GM19025 (cell line): ENCODE measurements around the gene ACOT2.
"Not testable (repeated sequence)": the region's sequence is repeated elsewhere in the genome, so short reads cannot be mapped to it uniquely, and the experiment has no call there.

ENCODE experiments used
- ATAC-seq: cut with Tn5 transposase; IDR thresholded peaks from one replicate; pipeline ENCODE4 v1.9.1; 2021; ENCODE audit warnings: mild to moderate bottlenecking, low read depth, moderate library complexity; ENCODE audit not compliant: unreplicated experiment

ACOT2 gene

DNA sequence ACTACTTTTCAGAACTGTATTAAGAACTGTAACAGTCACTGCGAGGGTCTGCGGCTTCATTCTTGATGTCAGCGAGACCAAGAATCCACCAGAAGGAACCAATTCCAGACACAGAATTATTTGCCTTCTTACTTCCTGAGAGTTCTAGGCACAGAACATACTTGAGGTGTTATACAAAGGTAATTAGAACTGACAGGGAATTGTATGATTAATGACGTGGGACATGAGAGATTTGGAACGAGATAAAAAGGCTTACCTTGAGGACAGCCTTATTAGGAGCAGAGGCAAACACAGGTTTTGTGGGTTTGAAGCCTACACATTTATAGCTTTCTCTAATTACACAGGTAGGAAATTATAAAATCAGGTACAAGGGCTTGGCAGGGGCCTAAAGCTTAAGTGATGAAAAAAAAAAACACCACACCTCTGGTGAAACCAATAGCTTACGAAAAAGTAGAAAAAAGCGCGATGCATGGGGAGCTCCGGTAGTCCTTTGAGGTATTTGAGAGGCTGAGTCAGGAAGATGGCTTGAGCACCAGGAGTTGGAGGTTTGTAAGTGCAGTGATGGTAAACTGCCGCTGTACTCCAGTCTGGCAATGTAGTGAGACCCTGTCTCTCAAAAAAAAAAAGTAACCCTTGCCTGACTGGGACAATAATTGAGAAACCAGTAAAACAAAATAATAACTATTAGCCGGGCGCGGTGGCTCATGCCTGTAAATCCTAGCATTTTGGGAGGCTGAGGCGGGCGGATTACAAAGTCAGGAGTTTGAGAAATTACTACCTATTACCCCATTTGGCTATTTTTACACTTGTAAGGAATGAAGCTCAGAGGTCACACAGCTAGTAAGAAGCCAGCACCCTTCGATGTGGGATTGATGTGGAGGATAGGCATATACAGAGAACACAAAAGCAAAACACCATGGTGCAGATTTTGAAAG lies 795 bp upstream of the ACOT2 start:
- no peak for ATAC-seq

DNA sequence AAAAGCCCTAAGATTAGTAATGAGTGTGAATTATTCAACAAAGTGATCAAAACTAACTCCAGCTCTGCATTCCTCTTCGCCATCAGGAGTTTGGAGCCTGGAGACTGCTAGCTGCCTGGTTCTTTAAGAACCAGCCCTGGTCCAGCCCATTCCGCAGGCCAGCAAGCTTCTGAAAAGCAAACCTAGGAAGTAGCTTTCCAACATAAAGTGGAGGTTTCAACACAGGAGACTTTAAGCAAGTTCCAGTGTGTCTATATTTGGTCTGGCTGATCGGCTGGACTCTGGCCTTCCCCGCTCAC lies 178 bp upstream of the ACOT2 start:
- not testable (repeated sequence) for ATAC-seq

DNA sequence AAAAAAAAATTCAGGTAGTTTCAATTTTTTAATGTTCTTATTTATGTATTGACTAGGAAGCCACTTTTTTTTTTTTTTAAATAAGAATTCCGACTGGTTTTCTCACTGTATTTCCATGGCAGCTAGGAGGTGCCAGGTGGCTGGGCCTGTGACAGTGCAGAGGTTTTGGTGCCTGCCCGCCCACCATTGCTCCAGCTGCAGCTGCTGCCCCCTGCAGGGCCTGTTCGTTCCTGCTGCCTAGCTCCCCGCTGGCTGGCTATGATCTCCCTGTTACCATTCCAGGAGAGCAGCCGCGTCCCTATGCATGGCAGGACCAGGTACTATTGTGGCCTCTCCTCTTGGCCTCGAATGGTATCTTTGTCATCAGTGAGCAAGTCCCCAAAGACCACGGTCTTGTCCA lies 1.9 kb downstream of the ACOT2 start:
- ATAC-seq = not testable (repeated sequence)

DNA sequence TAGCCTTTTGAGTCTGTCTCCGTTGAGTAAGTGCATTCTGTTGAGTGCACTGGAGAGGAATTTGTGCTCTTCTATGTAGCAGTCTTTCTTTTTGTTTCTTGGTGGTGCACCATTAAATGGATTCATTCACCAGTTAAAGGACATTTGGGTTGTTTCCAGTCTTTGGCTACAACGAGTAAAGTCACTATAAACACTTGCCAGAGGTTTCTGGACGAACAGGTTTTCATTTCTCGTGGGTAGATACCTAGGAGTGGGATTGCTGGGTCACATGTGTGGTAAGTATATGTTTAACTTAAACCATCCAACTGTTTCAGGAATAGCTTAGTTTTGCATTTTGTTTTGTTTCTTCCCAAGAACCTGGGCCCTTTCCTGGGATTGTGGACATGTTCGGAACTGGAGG lies 4.0 kb downstream of the ACOT2 start:
- ATAC-seq = not testable (repeated sequence)

DNA sequence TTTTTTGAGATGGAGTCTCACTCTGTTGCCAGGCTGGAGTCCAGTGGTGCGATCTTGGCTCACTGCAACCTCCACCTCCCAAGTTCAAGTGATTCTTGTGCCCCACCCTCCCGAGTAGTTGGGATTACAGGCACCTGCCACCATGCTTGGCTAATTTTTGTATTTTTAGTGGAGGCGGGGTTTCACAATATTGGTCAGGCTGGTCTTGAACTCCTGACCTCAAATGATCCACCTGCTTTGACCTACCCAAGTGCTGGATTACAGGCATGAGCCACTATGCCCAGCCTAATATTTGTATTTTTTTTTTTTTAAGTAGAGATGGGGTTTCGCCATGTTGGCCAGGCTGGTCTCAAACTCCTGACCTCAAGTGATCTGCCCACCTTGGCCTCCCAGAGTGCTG lies 4.7 kb downstream of the ACOT2 start:
- not testable (repeated sequence) for ATAC-seq

DNA sequence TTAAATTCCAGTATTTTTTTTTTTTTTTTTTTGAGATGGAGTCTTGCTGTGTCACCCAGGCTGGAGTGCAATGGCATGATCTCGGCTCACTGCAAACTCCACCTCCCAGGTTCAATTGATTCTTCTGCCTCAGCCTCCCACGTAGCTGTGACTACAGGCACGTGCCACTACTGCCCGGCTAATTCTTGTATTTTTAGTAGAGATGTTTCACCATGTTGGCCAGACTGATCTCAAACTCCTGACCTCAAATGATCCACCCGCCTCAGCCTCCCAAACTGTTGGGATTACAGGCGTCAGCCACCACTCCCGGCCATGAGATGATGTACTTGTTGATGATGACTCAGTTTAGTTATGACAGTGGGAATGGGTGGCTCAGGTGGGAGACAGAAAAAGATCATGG lies 5.2 kb downstream of the ACOT2 start:
- not testable (repeated sequence) for ATAC-seq

DNA sequence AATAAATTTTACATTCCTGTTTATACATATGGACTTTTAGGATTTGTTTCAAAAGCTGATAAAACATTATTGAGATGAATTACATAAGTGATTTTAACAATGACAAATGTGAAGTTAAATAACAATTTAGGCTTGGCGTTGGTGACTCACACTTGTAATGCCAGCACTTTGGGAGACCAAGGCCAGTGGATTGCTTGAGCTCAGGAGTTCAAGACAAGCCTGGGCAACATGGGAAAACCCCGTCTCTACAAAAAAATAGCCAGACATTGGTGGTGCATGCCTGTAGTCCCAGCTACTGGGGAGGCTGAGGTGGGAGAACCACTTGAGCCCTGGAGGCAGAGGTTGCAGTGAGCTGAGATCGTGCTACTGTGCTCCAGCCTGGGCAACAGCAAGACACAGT lies 7.4 kb downstream of the ACOT2 start:
- no peak for ATAC-seq

DNA sequence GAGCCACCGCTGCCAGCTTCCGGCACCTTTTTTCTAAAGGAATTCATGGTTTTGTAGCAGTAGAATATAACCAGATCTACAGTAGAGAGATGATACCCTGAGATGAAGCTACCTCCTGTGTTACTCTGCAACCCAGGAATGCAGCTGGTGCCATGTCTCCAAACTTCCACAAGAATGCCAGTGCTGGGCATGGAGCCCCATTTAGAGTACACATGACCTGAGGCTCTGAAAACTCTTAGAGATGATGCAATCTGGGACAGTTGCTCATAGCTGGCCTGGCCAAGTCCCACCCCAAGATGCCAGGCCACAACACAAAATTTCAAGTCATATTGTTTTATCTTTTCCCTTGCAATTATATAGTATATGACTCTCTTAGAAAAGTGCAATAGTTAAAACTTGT lies 8.2 kb downstream of the ACOT2 start:
- ATAC-seq = not testable (repeated sequence)

DNA sequence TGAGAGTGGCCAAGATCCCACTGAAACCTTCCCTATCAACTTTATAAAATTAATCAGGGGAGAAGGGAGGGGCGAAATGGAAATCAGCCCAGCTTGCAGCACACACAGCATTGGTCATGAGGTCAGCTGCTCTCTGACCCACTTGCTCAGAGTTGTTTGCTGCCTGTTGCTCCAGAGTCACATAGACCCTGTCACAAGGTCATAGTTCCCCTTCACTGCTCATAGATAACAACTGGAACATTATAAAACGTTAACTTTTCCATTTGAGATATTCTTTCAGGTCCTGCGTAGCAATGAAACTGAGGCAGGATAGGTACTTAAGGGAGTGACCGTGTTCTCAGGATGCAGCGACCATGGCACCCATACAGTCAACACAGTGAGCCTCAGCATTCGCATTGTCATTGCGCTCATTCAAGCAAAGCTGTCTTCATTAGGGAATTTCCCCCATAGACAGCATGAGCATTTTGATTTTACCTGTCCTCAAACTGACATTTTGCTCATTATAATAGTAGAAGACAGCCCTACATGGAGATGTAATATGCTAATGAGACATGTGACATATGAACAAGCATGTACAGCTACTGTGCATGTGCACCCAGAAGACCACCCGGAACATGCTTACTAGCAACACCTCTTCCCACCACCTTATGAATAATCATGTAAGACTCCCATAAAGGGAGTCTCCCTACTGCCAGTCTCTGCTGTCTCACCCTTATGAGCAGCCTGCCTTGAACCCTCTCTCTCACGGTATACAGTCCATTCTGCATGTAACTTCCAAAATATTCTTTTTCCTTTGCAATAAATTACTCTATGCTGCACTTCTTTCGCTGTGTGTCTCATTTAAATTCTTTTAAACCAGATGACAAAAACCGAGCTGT lies 13.3 kb downstream of the ACOT2 start:
- not testable (repeated sequence) for ATAC-seq

DNA sequence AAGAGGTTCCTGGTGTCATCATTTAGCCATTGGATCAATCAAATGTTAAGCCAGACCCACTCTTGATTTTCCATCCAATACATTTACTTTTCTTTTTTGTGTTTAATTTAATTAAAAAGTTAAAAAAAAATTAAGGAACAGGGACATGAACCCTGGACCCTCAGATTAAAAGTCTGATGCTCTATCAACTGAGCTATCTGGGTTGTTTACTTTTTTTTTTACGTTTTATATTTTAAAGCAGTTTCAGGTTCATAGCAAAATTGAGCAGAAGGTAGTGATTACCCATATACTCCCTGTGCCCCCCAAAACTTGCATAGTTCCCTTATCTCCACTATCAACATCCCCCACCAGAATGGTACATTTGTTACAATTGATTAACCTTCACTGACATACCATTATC lies 19.7 kb downstream of the ACOT2 start:
- no peak for ATAC-seq

DNA sequence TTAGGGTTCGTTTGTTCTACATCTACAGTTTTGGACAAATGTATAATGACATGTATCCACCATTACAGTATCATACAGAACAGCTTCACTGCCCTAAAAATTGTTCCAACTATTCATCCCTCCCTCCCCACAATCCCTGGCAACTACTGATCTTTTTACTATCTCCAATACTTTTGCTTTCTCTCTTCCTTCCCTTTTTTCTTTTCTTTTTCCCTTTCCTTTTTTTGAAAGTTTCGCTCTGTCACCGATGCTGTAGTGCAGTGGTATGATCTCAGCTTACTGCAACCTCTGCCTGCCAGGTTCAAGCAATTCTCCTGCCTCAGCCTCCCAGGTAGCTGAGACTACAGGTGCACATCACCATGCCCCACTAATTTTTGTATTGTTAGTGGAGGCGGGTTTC lies 20.1 kb downstream of the ACOT2 start:
- ATAC-seq = no peak

DNA sequence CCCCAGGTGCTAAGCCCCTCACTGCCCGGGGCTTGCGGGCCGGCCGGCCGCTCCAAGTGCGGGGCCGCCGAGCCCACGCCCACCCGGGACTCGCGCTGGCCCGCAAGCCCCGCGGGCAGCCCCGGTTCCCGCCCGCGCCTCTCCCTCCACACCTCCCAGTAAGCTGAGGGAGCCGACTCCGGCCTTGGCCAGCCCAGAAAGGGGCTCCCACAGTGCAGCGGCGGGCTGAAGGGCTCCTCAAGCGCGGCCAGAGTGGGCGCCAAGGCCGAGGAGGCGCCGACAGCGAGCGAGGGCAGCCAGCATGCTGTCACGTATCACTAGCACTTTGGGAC lies 21.6 kb downstream of the ACOT2 start:
- not testable (repeated sequence) for ATAC-seq

DNA sequence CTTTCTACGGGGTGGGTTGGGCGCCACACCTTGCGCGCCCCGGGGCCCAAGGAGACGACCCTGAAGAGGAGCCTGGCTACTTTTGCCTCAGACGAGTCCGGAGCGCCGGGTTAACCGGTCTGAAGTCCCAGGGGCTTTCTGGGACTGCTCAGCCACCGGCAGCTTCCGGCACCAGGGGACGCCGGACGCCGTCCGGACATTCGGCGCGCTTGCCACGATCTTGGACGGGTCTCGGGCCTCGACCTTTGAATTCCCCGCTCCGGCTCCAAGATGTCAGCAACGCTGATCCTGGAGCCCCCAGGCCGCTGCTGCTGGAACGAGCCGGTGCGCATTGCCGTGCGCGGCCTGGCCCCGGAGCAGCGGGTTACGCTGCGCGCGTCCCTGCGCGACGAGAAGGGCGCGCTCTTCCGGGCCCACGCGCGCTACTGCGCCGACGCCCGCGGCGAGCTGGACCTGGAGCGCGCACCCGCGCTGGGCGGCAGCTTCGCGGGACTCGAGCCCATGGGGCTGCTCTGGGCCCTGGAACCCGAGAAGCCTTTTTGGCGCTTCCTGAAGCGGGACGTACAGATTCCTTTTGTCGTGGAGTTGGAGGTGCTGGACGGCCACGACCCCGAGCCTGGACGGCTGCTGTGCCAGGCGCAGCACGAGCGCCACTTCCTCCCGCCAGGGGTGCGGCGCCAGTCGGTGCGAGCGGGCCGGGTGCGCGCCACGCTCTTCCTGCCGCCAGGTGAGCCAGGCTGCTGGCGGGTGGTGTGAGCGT lies 22.9 kb downstream of the ACOT2 start, which contains the start of gene ACOT4:
Gene ACOT4 (plus strand): TSS at position 184 of the 760 bp plus-strand sequence. CDS start 87 bp downstream, at position 271.
- no peak for ATAC-seq

DNA sequence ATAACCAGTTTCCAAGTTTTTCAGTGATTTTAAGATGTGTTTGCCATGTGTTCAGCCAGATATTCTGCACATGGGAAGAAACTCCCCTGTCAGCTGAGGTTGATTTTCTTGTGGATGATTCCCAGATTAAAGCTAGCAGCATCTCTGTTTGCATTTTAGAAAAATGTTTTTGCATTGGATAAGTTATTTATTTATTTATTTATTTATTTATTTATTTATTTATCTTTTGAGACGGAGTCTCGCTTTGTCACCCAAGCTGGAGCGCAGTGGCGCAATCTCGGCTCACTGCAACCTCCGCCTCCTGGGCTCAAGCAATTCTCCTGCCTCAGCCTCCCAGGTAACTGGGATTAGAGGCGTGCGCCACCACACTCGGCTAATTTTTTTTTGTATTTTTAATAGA lies 25.5 kb downstream of the ACOT2 start:
- no peak for ATAC-seq

DNA sequence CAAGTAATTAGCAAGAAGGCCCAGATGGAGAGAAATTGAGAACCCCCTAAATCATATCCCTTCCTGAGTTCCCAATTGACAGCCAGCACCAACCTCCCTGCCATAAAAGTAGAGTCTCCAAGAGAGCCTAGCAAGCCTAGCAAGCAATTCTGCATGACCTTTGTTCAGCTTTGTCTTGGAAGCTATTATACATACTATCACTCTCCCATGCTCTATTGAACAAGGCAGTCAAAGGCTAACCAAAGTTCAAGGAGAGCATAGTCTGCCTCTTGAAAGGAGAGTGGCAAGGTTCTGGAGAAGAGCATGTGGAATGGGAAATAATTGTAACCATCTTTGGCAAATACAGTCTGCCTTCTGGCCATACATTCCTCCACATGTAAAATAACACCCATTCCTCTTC lies 30.5 kb downstream of the ACOT2 start:
- no peak for ATAC-seq

DNA sequence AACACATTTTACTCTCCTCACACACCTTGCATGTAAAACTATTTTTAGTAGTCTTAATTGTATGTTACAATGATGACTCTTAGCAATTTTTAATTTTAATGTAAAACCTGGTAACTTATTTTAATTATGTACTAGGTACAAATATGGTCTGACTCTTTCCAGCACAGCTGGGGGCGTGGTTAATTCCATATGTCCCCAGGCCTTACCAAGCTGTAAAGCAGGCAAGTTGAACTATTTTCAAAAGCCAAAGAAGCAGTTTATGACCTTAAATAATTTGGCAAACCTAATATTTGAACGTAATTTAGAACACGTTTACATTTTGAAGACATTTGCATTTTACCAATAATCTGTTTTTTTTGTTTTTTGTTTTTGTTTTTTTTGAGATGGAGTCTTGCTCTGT lies 34.0 kb downstream of the ACOT2 start:
- no peak for ATAC-seq

DNA sequence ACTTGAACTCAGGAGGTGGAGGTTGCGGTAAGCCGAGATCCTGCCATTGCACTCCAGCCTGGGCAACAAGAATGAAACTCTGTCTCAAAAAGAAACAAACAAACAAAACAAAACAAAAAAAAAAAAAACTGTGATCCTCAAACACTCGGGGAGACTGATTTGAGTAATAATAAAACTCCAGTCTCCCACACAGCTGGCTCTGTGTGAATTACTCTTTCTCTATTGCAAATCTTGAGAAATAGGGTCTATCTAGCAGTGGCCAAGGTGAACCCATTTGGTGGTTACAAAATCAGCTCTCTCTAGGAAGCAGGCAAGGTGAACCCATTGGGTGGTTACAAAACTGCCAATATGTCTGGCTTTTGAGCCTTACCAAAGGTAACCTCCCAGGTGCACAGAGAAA lies 37.3 kb downstream of the ACOT2 start:
- no peak for ATAC-seq

DNA sequence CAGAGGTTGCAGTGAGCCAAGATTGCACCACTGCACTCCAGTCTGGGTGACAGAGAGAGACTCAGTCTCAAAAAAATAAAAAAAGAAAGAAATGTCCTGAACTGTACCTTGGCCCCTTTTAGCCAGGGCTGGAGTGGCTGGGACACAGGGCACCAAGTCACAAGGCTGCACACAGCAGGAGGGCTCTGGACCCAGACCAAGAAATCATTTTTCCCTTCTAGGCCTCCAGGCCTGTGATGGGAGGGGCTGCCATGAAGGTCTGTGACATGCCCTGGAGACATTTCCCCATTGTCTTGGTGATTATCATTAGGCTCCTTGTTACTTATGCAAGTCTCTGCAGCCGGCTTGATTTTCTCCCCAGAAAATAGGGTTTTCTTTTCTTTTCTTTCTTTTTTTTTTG lies 38.2 kb downstream of the ACOT2 start:
- no peak for ATAC-seq

DNA sequence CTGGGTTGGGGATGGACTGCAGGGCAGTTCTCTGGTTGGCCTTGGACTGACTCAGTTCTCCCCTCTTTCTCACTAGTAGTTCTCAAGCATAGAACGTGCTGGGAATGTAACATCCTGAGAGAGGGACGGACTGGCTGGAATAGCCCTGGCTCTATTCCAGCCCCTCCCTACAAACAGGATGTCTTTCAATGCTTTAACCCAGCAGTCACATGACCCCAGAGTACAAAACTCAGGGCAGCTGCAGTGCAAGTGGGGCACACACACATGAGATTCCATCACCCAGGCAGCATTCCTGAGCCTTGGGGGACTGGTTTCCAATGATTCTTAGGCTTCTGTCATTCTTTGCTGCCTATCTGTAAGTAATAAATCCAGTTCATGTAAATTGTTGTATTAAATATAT lies 41.7 kb downstream of the ACOT2 start:
- no peak for ATAC-seq

DNA sequence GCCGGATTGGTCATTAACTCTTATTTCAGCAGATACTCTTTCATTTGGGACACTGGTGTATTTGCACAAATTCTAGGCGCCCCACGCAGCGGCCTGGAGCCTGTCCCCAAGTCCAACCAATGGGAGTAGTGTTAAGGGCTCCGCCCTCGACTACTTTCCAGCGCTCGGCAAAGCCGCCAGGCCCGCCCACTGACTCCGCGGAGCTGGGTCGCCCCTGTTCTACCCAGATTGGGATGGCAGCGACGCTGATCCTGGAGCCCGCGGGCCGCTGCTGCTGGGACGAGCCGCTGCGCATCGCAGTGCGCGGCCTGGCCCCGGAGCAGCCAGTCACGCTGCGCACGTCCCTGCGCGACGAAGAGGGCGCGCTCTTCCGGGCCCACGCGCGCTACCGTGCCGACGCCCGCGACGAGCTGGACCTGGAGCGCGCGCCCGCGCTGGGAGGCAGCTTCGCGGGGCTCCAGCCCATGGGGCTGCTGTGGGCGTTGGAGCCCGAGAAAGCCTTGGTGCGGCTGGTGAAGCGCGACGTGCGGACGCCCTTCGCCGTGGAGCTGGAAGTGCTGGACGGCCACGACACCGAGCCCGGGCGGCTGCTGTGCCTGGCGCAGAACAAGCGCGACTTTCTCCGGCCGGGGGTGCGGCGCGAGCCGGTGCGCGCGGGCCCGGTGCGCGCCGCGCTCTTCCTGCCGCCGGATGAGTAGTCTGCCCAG lies 43.5 kb downstream of the ACOT2 start, which contains the start of gene ACOT6:
Gene ACOT6 (plus strand): TSS at position 179 of the 707 bp plus-strand sequence. CDS start 55 bp downstream, at position 234.
- ATAC-seq = peak; percentile 77
